Measurements from ENCODE around the gene ST3GAL2.

The ST3GAL2 gene

GRCh38 chr16:70437017-70437581 is 1.8 kb downstream of the ST3GAL2 start:
- no peak for TF ChIP-seq TOX (CRISPR knock-in tag; IDR thresholded peaks at IDR 0.05; ENCODE audit: borderline replicate concordance)
- no peak for TF ChIP-seq CSRNP3 (CRISPR knock-in tag; IDR thresholded peaks at IDR 0.05)
- no peak for TF ChIP-seq CSDC2 (CRISPR knock-in tag; IDR thresholded peaks at IDR 0.05)
- no peak for TF ChIP-seq ZFP30 (CRISPR knock-in tag; IDR thresholded peaks at IDR 0.05)
- no peak for TF ChIP-seq CREB5 (CRISPR knock-in tag; IDR thresholded peaks at IDR 0.05; ENCODE audit: low read depth)
- peak; percentile 77 for TF ChIP-seq PATZ1 (CRISPR knock-in tag; IDR thresholded peaks at IDR 0.05; ENCODE audit: borderline replicate concordance)
- TF ChIP-seq SNAI2 (CRISPR knock-in tag; IDR thresholded peaks at IDR 0.05) = no peak
- TF ChIP-seq RARB (CRISPR knock-in tag; IDR thresholded peaks at IDR 0.05) = no peak
- peak; percentile 57 for ATAC-seq

- no peak for ATAC-seq
- TF ChIP-seq PPARA (CRISPR knock-in tag; IDR thresholded peaks at IDR 0.05; ENCODE audit: borderline replicate concordance) = no peak
Measured at GRCh38 chr16:70434484-70435260, 4.2 kb downstream of the ST3GAL2 start.

GRCh38 chr16:70433458-70434103 is 5.3 kb downstream of the ST3GAL2 start:
- no peak for TF ChIP-seq PATZ1 (CRISPR knock-in tag; IDR thresholded peaks at IDR 0.05; ENCODE audit: borderline replicate concordance)
- no peak for TF ChIP-seq ARNTL (CRISPR knock-in tag; IDR thresholded peaks at IDR 0.05; ENCODE audit: borderline replicate concordance, low read depth)
- TF ChIP-seq BACH2 (CRISPR knock-in tag; IDR thresholded peaks at IDR 0.05; ENCODE audit: borderline replicate concordance) = no peak
- no peak for TF ChIP-seq ZNF8 (CRISPR knock-in tag; IDR thresholded peaks at IDR 0.05)
- no peak for TF ChIP-seq TOX (CRISPR knock-in tag; IDR thresholded peaks at IDR 0.05; ENCODE audit: borderline replicate concordance)
- TF ChIP-seq TSHZ2 (CRISPR knock-in tag; IDR thresholded peaks at IDR 0.05) = no peak
- TF ChIP-seq CSRNP3 (CRISPR knock-in tag; IDR thresholded peaks at IDR 0.05) = no peak
- TF ChIP-seq ZFP3 (CRISPR knock-in tag; IDR thresholded peaks at IDR 0.05) = no peak
- no peak for TF ChIP-seq CREB5 (CRISPR knock-in tag; IDR thresholded peaks at IDR 0.05; ENCODE audit: low read depth)
- TF ChIP-seq ZFP30 (CRISPR knock-in tag; IDR thresholded peaks at IDR 0.05) = no peak
- ATAC-seq = peak; percentile 9

Data from SK-N-SH treated with all-trans-retinoic acid at 6 μM for 48 hours (cell line).